ENCODE data around the gene PCDHGA3. TPM values are rescaled to one million over a fixed set of nuclear protein-coding genes. Genes with fewer than 3 reads are reported as not detected.
"Not testable (repeated sequence)": the region's sequence is repeated elsewhere in the genome, so short reads cannot be mapped to it uniquely, and the experiment has no call there.

The PCDHGA3 gene
- total RNA-seq, 4 donors from 2014 or later = 1.3 to 5.7 (median 2.8) TPM

DNA sequence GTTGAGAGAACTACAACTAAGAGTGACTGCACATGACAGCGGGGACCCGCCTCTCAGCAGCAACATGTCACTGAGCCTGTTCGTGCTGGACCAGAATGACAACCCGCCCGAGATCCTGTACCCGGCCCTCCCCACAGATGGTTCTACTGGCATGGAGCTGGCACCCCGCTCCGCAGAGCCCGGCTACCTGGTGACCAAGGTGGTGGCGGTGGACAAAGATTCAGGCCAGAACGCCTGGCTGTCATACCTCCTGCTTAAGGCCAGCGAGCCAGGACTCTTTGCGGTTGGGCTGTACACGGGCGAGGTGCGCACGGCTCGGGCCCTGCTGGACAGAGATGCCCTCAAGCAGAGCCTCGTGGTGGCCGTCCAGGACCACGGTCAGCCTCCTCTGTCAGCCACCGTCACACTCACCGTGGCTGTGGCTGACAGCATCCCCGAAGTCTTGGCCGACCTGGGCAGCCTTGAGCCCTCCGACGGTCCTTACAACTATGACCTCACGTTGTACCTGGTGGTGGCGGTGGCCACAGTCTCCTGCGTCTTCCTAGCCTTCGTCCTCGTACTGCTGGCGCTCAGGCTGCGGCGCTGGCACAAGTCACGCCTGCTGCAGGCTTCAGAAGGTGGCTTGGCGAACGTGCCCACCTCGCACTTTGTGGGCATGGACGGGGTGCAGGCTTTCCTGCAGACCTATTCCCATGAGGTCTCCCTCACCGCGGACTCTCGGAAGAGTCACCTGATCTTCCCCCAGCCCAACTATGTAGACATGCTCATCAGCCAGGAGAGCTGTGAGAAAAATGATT, 41.0 kb downstream of the PCDHGA3 start:
- no peaks in the 10 kb centered on the region for H3K4me1 ChIP-seq
- no peaks in the 10 kb centered on the region for H3K27me3 ChIP-seq
- no peak overlapping the region for H3K27ac ChIP-seq
- ATAC-seq = no peak
- no peak overlapping the region for H3K4me3 ChIP-seq
- TF ChIP-seq EP300 (IDR thresholded peaks at IDR 0.05) (no peak), POLR2A (IDR thresholded peaks at IDR 0.05) (no peak), CTCF (IDR thresholded peaks at IDR 0.05) (no peak), POLR2AphosphoS5 (IDR thresholded peaks at IDR 0.05) (no peak)
- H3K36me3 ChIP-seq = peaks cover 0 to 12% of the 10 kb centered on the region in 2 donors
- WGBS, 2 donors (ENCODE audit: low coverage in 1 of 2) = 33% methylated on average over 12 of the region's 43 CpGs; no CpG with 5 or more reads in 1 of the 2 donors
- H3K9me3 ChIP-seq = peaks cover 2 to 97% (median 7%) of the 10 kb centered on the region in 3 donors

DNA sequence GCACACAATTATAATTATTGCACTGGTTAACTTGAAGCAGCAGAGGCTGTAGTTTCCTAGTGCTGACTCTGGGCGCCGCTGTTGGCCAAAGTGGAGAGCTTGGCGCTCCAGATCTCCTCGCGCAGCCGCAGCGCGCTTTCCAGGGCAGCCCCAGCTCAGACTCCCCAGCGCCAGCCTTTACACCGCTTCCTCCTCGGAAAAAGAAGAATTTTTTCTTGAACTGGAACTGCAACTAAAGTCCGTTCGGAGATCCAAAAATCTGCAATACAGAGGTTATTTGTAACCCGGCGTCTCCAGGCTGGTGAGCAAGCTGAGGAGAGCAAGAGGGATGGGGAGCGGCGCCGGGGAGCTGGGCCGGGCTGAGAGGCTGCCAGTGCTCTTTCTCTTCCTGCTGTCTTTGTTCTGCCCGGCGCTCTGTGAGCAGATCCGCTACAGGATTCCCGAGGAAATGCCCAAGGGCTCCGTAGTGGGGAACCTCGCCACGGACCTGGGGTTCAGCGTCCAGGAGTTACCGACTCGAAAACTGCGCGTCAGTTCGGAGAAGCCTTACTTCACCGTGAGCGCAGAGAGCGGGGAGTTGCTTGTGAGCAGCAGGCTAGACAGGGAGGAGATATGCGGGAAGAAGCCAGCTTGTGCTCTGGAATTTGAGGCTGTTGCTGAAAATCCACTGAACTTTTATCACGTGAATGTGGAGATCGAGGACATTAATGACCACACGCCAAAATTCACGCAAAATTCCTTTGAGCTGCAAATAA, 44.1 kb downstream of the PCDHGA3 start, which contains the start of gene PCDHGB4:
Gene PCDHGB4 (plus strand): TSS at position 142 of the 755 bp plus-strand sequence. CDS start 187 bp downstream, at position 329.
- H3K4me3 ChIP-seq = peak within 1 kb of the TSS in 1 of 2 donors; percentile 16
- H3K36me3 ChIP-seq = peaks cover 0 to 14% of the 10 kb centered on the region in 2 donors
- not testable (repeated sequence) for ATAC-seq, H3K27me3 ChIP-seq, H3K4me1 ChIP-seq, H3K27ac ChIP-seq
- H3K9me3 ChIP-seq = peaks cover 2 to 99% (median 8%) of the 10 kb centered on the region in 3 donors
- 11% methylated on average over 3 of the region's 40 CpGs; no CpG with 5 or more reads in 1 of the 2 donors for WGBS, 2 donors (ENCODE audit: low coverage in 1 of 2)
- TF ChIP-seq CTCF (IDR thresholded peaks at IDR 0.05) = peak in 1 of 4 experiments; percentile 29

DNA sequence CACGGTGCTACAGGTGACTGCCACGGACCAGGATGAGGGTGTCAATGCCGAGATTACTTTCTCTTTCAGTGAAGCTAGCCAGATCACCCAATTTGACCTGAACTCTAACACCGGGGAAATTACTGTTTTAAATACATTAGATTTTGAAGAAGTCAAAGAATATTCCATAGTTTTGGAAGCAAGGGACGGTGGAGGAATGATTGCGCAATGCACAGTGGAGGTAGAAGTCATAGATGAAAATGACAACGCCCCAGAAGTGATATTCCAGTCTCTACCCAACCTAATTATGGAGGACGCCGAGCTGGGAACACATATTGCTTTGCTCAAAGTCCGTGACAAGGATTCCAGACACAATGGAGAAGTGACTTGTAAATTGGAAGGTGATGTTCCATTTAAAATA, 45.0 kb downstream of the PCDHGA3 start:
- Histone ChIP-seq H3K27ac (no peak overlapping the region), H3K4me3 (no peak overlapping the region), H3K4me1 (no peaks in the 10 kb centered on the region), H3K9me3 (peaks cover 2 to 99% (median 7%) of the 10 kb centered on the region in 3 donors), H3K36me3 (peaks cover 0 to 18% of the 10 kb centered on the region in 2 donors), H3K27me3 (no peaks in the 10 kb centered on the region)
- ATAC-seq = no peak
- 18 to 51% methylated on average over 6 to 9 of the region's 10 CpGs for WGBS, 2 donors (ENCODE audit: low coverage in 1 of 2)
- TF ChIP-seq EP300 (IDR thresholded peaks at IDR 0.05) = no peak
- no peak for TF ChIP-seq CTCF (IDR thresholded peaks at IDR 0.05)
- TF ChIP-seq POLR2A (IDR thresholded peaks at IDR 0.05) = no peak
- no peak for TF ChIP-seq POLR2AphosphoS5 (IDR thresholded peaks at IDR 0.05)

GRCh38 chr5:141389153-141390042, 45.8 kb downstream of the PCDHGA3 start:
- H3K9me3 ChIP-seq = peaks cover 2 to 99% (median 6%) of the 10 kb centered on the region in 3 donors
- 10 to 31% methylated on average over 2 to 7 of the region's 77 CpGs for WGBS, 2 donors (ENCODE audit: low coverage in 1 of 2)
- H3K4me1 ChIP-seq = no peaks in the 10 kb centered on the region
- no peak overlapping the region for H3K27ac ChIP-seq
- H3K36me3 ChIP-seq = peaks cover 0 to 18% of the 10 kb centered on the region in 2 donors
- no peaks in the 10 kb centered on the region for H3K27me3 ChIP-seq
- no peak overlapping the region for H3K4me3 ChIP-seq
- TF ChIP-seq CTCF (IDR thresholded peaks at IDR 0.05) (no peak), EP300 (IDR thresholded peaks at IDR 0.05) (no peak), POLR2A (IDR thresholded peaks at IDR 0.05) (no peak), POLR2AphosphoS5 (IDR thresholded peaks at IDR 0.05) (no peak)
- no peak for ATAC-seq

Data from gastroesophageal sphincter (tissue), 4 donors.